H1 (cell line): ENCODE results near the gene VN1R5. TPM values are rescaled to one million over a fixed set of nuclear protein-coding genes. Genes with fewer than 3 reads are reported as not detected.

Source experiments
- CTCF ChIA-PET: fragments of 300-600 bp; sonication (Branson Sonifier 250); formaldehyde crosslinking; loops from one replicate; lab custom pipeline; 2021; ENCODE audit not compliant: partially characterized antibody; lab: Charles Lee
- POLR2A ChIA-PET: fragments of 300-600 bp; sonication (Branson Sonifier 250); formaldehyde crosslinking; loops from one replicate; lab custom pipeline; 2021; ENCODE audit warnings: inconsistent platforms; ENCODE audit not compliant: partially characterized antibody; lab: Charles Lee
- DNase-seq, 2 experiments: peaks; one replicate each; pipeline versions ENCODE4 v3.0.0 to v3.0.0-alpha.2; 2010 to 2022; ENCODE audit warnings: low spot score in 2 of 2, low read depth in 1 of 2, mixed read lengths in 1 of 2
- FAIRE-seq: peaks from 2 replicates; lab custom pipeline; 2011; peaks lifted over from hg19 to GRCh38; lab: Jason Lieb, UNC
- H2AFZ ChIP-seq: 2 replicates; pipeline ENCODE4 v1.8.1; 2012; ENCODE audit warnings: low read length, inconsistent platforms
- H2AK5ac ChIP-seq: 2 replicates; pipeline ENCODE4 v1.6.1; 2013; ENCODE audit warnings: low read depth, low read length
- H2BK120ac ChIP-seq: replicated peaks from 2 replicates; pipeline ENCODE3; 2013; ENCODE audit warnings: low read depth, low read length, inconsistent platforms
- H2BK12ac ChIP-seq: 2 replicates; pipeline ENCODE4 v1.6.1; 2013; ENCODE audit warnings: low read depth, low read length
- H2BK15ac ChIP-seq: 2 replicates; pipeline ENCODE4 v1.6.1; 2013; ENCODE audit warnings: low read length
- H2BK20ac ChIP-seq: 2 replicates; pipeline ENCODE4 v1.6.1; 2013; ENCODE audit warnings: low read length
- H2BK5ac ChIP-seq: 2 replicates; pipeline ENCODE4 v1.6.1; 2013; ENCODE audit warnings: low read depth, low read length
- H3K14ac ChIP-seq: 2 replicates; pipeline ENCODE4 v1.6.1; 2013; ENCODE audit warnings: inconsistent platforms; ENCODE audit not compliant: insufficient read length
- H3K18ac ChIP-seq: 2 replicates; pipeline ENCODE4 v1.6.1; 2013; ENCODE audit warnings: low read length; ENCODE audit errors: extremely low read depth
- H3K23ac ChIP-seq: 2 replicates; pipeline ENCODE4 v1.6.1; 2013; ENCODE audit warnings: inconsistent platforms; ENCODE audit not compliant: insufficient read length
- H3K23me2 ChIP-seq: 2 replicates; pipeline ENCODE4 v1.6.1; 2013; ENCODE audit warnings: low read depth, low read length
- H3K27ac ChIP-seq: 2 replicates; pipeline ENCODE4 v1.6.1; 2011; ENCODE audit warnings: low read depth, low read length, inconsistent platforms
- H3K27me3 ChIP-seq, 4 experiments: replicated peaks in 1 of 4; 1 replicate in 1 of 4; 2 replicates in 3 of 4; pipeline versions ENCODE4 v1.6.1 to v1.8.1; 2011 to 2013; ENCODE audit warnings: low read length in 3 of 4, mild to moderate bottlenecking in 3 of 4, inconsistent platforms in 2 of 4, mixed read lengths in 2 of 4, moderate library complexity in 1 of 4; ENCODE audit not compliant: control insufficient read depth in 3 of 4, insufficient read depth in 3 of 4; ENCODE audit errors: extremely low read depth in 1 of 4
- H3K36me3 ChIP-seq, 4 experiments: 2 replicates each; pipeline versions ENCODE4 v1.6.1 to v1.8.1; 2011 to 2013; ENCODE audit warnings: mild to moderate bottlenecking in 4 of 4, low read length in 3 of 4, moderate library complexity in 2 of 4, control low read depth in 1 of 4, inconsistent platforms in 1 of 4; ENCODE audit not compliant: insufficient read depth in 4 of 4, control insufficient read depth in 2 of 4
- H3K4ac ChIP-seq: replicated peaks from 2 replicates; pipeline ENCODE3; 2013; ENCODE audit warnings: low read length, low read depth, mixed read lengths, inconsistent platforms; ENCODE audit not compliant: insufficient read length
- H3K4me1 ChIP-seq, 4 experiments: replicated peaks in 1 of 4; 1 replicate in 1 of 4; 2 replicates in 3 of 4; pipeline versions ENCODE4 v1.6.1 to v1.8.1; 2011 to 2013; ENCODE audit warnings: low read length in 3 of 4, inconsistent platforms in 2 of 4, mixed read lengths in 1 of 4; ENCODE audit not compliant: insufficient read depth in 4 of 4, control insufficient read depth in 3 of 4
- H3K4me2 ChIP-seq, 2 experiments: 2 replicates each; pipeline versions ENCODE4 v1.6.1 to v1.8.1; 2011 to 2013; ENCODE audit warnings: low read depth in 2 of 2, low read length in 2 of 2, control low read depth in 1 of 2, inconsistent platforms in 1 of 2, mild to moderate bottlenecking in 1 of 2; ENCODE audit not compliant: insufficient read depth in 1 of 2
- H3K4me3 ChIP-seq, 4 experiments: fragments of 200-600, 300-600 bp in 1 of 4; sonication (generic), shearing (Covaris generic), sonication (Bioruptor Twin) in 1 of 4; 2 replicates each; pipeline versions ENCODE4 v1.5.1 to v1.8.1; 2011 to 2016; ENCODE audit warnings: low read length in 4 of 4, low read depth in 3 of 4, control low read depth in 2 of 4, inconsistent platforms in 2 of 4, mild to moderate bottlenecking in 2 of 4, mixed read lengths in 1 of 4, moderate library complexity in 1 of 4; ENCODE audit not compliant: insufficient read depth in 2 of 4; ENCODE audit errors: extremely low read depth in 1 of 4
- H3K56ac ChIP-seq: replicated peaks from 2 replicates; pipeline ENCODE3; 2013; ENCODE audit warnings: low read depth, mild to moderate bottlenecking, mixed read lengths, low read length, inconsistent platforms; ENCODE audit not compliant: insufficient read length
- H3K79me1 ChIP-seq: 2 replicates; pipeline ENCODE4 v1.6.1; 2013; ENCODE audit warnings: low read depth, low read length, control low read depth
- H3K79me2 ChIP-seq, 2 experiments: 2 replicates each; pipeline versions ENCODE4 v1.6.1 to v1.8.1; 2012 to 2013; ENCODE audit warnings: low read length in 2 of 2, mild to moderate bottlenecking in 2 of 2, inconsistent platforms in 1 of 2; ENCODE audit not compliant: insufficient read depth in 2 of 2, control insufficient read depth in 1 of 2
- H3K9ac ChIP-seq, 4 experiments: replicated peaks in 1 of 4; 1 replicate in 1 of 4; 2 replicates in 3 of 4; pipeline versions ENCODE4 v1.6.1 to v1.8.1; 2011 to 2013; ENCODE audit warnings: low read depth in 3 of 4, low read length in 3 of 4, control low read depth in 2 of 4, mild to moderate bottlenecking in 2 of 4, moderate library complexity in 2 of 4, inconsistent platforms in 1 of 4; ENCODE audit errors: extremely low read depth in 1 of 4
- H3K9me3 ChIP-seq, 2 experiments: 2 replicates each; pipeline versions ENCODE4 v1.6.1 to v1.8.1; 2012 to 2013; ENCODE audit warnings: mild to moderate bottlenecking in 2 of 2, moderate library complexity in 2 of 2, control low read depth in 1 of 2, inconsistent platforms in 1 of 2, low read depth in 1 of 2, low read length in 1 of 2, mixed read lengths in 1 of 2; ENCODE audit not compliant: insufficient read depth in 2 of 2
- H4K20me1 ChIP-seq, 2 experiments: replicated peaks in 1 of 2; 2 replicates each; pipeline versions ENCODE3 to v1.8.1; 2011 to 2013; ENCODE audit warnings: inconsistent platforms in 2 of 2, low read length in 2 of 2, mild to moderate bottlenecking in 1 of 2; ENCODE audit not compliant: insufficient read depth in 2 of 2, control insufficient read depth in 1 of 2
- H4K5ac ChIP-seq: 2 replicates; pipeline ENCODE4 v1.6.1; 2013; ENCODE audit warnings: low read length, low read depth, mixed read lengths, inconsistent platforms; ENCODE audit not compliant: insufficient read length
- H4K8ac ChIP-seq: 2 replicates; pipeline ENCODE4 v1.8.0; 2013; ENCODE audit warnings: mild to moderate bottlenecking, moderate library complexity, low read length, inconsistent platforms; ENCODE audit not compliant: insufficient read depth; ENCODE audit errors: extremely low read depth
- H4K91ac ChIP-seq: replicated peaks from 2 replicates; pipeline ENCODE3; 2013; ENCODE audit warnings: low read length, mixed read lengths, inconsistent platforms; ENCODE audit not compliant: insufficient read length
- BRCA1 ChIP-seq: IDR thresholded peaks from 2 replicates; pipeline ENCODE4 v1.6.1; 2012; ENCODE audit warnings: low read depth, low read length, improper control_type of control experiment
- POU5F1 ChIP-seq: IDR thresholded peaks from 2 replicates; pipeline ENCODE4 v1.6.1; 2011; ENCODE audit warnings: low read depth, mild to moderate bottlenecking, low read length, moderate library complexity
- RBBP5 ChIP-seq: IDR thresholded peaks from 2 replicates; pipeline ENCODE4 v1.7.1; 2012; ENCODE audit warnings: low read depth, mild to moderate bottlenecking, inconsistent platforms, low read length, moderate library complexity, borderline replicate concordance
- WGBS, 2 experiments: shearing (Covaris generic) in 1 of 2; methylation state at CpG; one replicate each; pipeline versions ENCODE4 v1.1.6 to v1.1.7; 2013 to 2015; ENCODE audit warnings: low lambda C conversion rate in 2 of 2, mixed read lengths in 2 of 2, inconsistent platforms in 1 of 2, low coverage in 1 of 2, missing lambda C conversion rate in 1 of 2; ENCODE audit not compliant: insufficient replicate concordance in 2 of 2, insufficient coverage in 1 of 2, insufficient read length in 1 of 2; ENCODE audit errors: extremely low coverage in 1 of 2, missing lambda C conversion rate in 1 of 2; 5-methylcytosine and 5-hydroxymethylcytosine counted together
- polyA plus RNA-seq, 7 experiments: library from polyadenylated mRNA; depleted of rRNA in 3 of 7; stranded (reverse) in 5 of 7; unstranded in 2 of 7; fragments of >200 nt in 5 of 7; fragments of 200-250 nt in 2 of 7; gene quantifications; 1 replicate in 5 of 7; 2 replicates in 1 of 7; 4 replicates in 1 of 7; pipeline versions ENCODE4 v1.2.1 to v1.2.3, GENCODE V29; 2011 to 2013; ENCODE audit warnings: missing spikeins in 2 of 7, mixed read lengths in 2 of 7
- total RNA-seq: library from RNA; stranded (reverse); fragmentation: NEBNext Ultra II Directional; extraction: Animal tissue kit (Norgen Biotek cat#: 25700); gene quantifications from 2 replicates; pipeline ENCODE4 v1.2.1, GENCODE V29; 2021

The VN1R5 gene
- total and polyA plus RNA-seq, 2 of the 8 experiments (the other 6 are each of a cell fraction or from before 2014, with no cell fraction given): not detected

- H3K4me2 ChIP-seq: no peak overlapping the region
- FAIRE-seq: no peak
Measured at GRCh38 chr1:247243524-247244137, 12.2 kb upstream of the VN1R5 start.

More at GRCh38 chr1:247243524-247244137, 12.2 kb upstream of the VN1R5 start:
- no peak overlapping the region for H2BK5ac ChIP-seq
- no peak overlapping the region for H2BK20ac ChIP-seq
- no peaks in the 10 kb centered on the region for H3K79me1 ChIP-seq
- no peak overlapping the region for H3K9ac ChIP-seq
- H3K23me2 ChIP-seq: no peaks in the 10 kb centered on the region
- TF ChIP-seq BRCA1: no peak
- TF ChIP-seq RBBP5: no peak
- no peak for TF ChIP-seq POU5F1
- TF ChIP-seq, all 59 proteins: peak for 0
- Histone ChIP-seq H3K18ac (no peak overlapping the region), H3K4me3 (no peak overlapping the region), H4K8ac (no peak overlapping the region), H3K36me3 (no peaks in the 10 kb centered on the region), H3K27ac (no peak overlapping the region), H2AK5ac (no peak overlapping the region), H4K20me1 (no peaks in the 10 kb centered on the region), H2BK15ac (no peak overlapping the region), H3K23ac (no peak overlapping the region), H3K9me3 (no peaks in the 10 kb centered on the region), H3K56ac (no peak overlapping the region), H2AFZ (peak overlapping the region; percentile 39; the same call in 1 of the 2 replicates), H4K91ac (no peak overlapping the region), H2BK120ac (no peak overlapping the region), H3K14ac (no peak overlapping the region), H3K27me3 (no peaks in the 10 kb centered on the region), H4K5ac (no peak overlapping the region), H3K4ac (no peak overlapping the region), H3K79me2 (no peaks in the 10 kb centered on the region), H3K4me1 (no peaks in the 10 kb centered on the region), H2BK12ac (no peak overlapping the region)
- ChIA-PET POLR2A (no interaction called here), CTCF (no interaction called here)
- DNase-seq: no peak
- WGBS, 2 experiments: 92% methylated on average over 12 of the region's 12 CpGs; no CpG with 5 or more reads in 1 of the 2 experiments
